Hippocampal formation (tissue), 2 donors: Measurements from ENCODE around the gene CSNK2B.
A peak's percentile ranks its signal among the peaks of the same experiment; 100 is the strongest.

Source experiments
- DNase-seq, 2 donors: peaks; one replicate each; lab custom pipeline; 2025; lab: John Stamatoyannopoulos, UW

CSNK2B gene

GRCh38 chr6:31636698-31637596 lies 28.9 kb upstream of the CSNK2B start:
- no peak for DNase-seq

GRCh38 chr6:31639043-31639442 lies 26.8 kb upstream of the CSNK2B start:
- DNase-seq: no peak

GRCh38 chr6:31639449-31639861 lies 26.4 kb upstream of the CSNK2B start:
- DNase-seq: no peak

GRCh38 chr6:31640612-31641011 lies 25.3 kb upstream of the CSNK2B start:
- no peak for DNase-seq

GRCh38 chr6:31641370-31641769 lies 24.5 kb upstream of the CSNK2B start:
- DNase-seq: no peak

- no peak for DNase-seq
These were observed 22.9 kb upstream of the CSNK2B start for GRCh38 chr6:31642798-31643570.

GRCh38 chr6:31643818-31644454 lies 21.9 kb upstream of the CSNK2B start:
- DNase-seq: no peak

GRCh38 chr6:31645325-31645724 lies 20.6 kb upstream of the CSNK2B start:
- no peak for DNase-seq

GRCh38 chr6:31651602-31652191 lies 14.2 kb upstream of the CSNK2B start:
- peak in 1 of 2 donors; percentile 31 for DNase-seq

- DNase-seq: peak; percentile 92 to 98
These were observed 12.8 kb upstream of the CSNK2B start for GRCh38 chr6:31652925-31653724.

- no peak for DNase-seq
These were observed 11.1 kb upstream of the CSNK2B start for GRCh38 chr6:31654574-31655348.

- no peak for DNase-seq
These were observed 10.3 kb upstream of the CSNK2B start, which contains the start of gene APOM for GRCh38 chr6:31655349-31656237. Gene APOM, plus strand, starts transcription at chr6:31655894. Its CDS starts 73 bp downstream, at chr6:31655967.

- DNase-seq: no peak
These were observed 8.3 kb upstream of the CSNK2B start for GRCh38 chr6:31657406-31658157.

GRCh38 chr6:31658158-31658688 lies 7.7 kb upstream of the CSNK2B start:
- no peak for DNase-seq

- DNase-seq: no peak
These were observed 6.8 kb upstream of the CSNK2B start for GRCh38 chr6:31658983-31659648.

- DNase-seq: no peak
These were observed 6.1 kb upstream of the CSNK2B start for GRCh38 chr6:31659649-31660380.
